Measurements from ENCODE around the gene TGM1. TPM values are rescaled to one million over a fixed set of nuclear protein-coding genes. Genes with fewer than 3 reads are reported as not detected.

TGM1 gene
- 1 to 10 TPM in 2 of 4 donors, not detected in 2; 1.6 to 3.2 TPM for total RNA-seq

DNA sequence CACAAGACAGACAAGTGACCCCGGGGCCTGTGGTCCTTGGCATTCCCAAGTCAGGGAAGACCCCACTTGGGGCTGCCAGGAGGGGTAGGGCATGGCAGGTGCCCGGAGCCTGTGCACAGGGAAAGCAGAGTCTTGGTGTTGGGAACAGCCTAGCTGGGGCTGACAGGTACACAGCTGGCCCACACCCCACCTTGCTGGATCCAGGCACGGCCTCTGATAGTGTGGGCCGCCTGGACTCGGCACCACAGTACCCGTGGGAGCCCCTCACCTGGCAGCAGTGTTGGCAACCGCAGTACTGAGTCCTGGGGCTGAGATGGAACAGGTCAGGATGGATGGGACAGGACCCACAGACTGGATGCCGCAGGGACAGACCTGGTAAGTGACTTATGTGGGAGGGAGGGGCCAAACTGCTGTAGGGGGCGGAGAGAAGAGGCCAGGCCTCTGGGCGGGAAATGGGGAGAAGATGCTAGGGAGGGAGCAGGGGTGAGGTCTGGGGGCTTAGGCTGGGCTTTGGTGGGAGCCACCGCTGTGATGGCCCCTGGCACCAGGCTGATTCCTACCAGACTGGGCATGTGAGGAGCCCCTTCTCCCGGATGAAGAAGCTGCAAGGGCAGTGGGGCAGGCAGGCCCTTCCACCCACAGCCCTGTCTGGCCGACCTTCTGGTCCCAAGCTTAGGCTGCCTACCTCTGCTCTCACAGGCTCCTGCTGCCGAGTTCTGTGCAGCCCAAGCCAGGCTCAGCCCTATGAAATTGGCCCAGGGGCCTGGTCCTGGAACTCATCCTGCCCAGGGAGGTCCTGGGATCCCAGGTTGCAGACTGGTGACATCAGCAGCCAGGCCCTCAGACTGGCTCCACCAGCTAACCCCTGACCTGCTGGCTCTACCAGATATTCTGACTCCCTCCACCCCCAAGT is at the start of gene TGM1:
Gene TGM1 (minus strand): TSS at position 357 of the 913 bp plus-strand sequence. CDS start 825 bp downstream, outside the sequence.
- no peak within 1 kb of the TSS for H3K4me3 ChIP-seq
- H3K4me1 ChIP-seq, result no peaks in the 10 kb centered on the region
- no peak for DNase-seq
- H3K9me3 ChIP-seq, result no peaks in the 10 kb centered on the region
- intact Hi-C loops (cut with DNase I; ENCODE audit: low total_unique reads), result no loop called here
- H3K36me3 ChIP-seq, result no peaks in the 10 kb centered on the region
- H3K27me3 ChIP-seq, result no peaks in the 10 kb centered on the region
- H3K27ac ChIP-seq, result no peak within 1 kb of the TSS
- no peak for TF ChIP-seq POLR2A (IDR thresholded peaks at IDR 0.05)
- TF ChIP-seq, protein P1, sequence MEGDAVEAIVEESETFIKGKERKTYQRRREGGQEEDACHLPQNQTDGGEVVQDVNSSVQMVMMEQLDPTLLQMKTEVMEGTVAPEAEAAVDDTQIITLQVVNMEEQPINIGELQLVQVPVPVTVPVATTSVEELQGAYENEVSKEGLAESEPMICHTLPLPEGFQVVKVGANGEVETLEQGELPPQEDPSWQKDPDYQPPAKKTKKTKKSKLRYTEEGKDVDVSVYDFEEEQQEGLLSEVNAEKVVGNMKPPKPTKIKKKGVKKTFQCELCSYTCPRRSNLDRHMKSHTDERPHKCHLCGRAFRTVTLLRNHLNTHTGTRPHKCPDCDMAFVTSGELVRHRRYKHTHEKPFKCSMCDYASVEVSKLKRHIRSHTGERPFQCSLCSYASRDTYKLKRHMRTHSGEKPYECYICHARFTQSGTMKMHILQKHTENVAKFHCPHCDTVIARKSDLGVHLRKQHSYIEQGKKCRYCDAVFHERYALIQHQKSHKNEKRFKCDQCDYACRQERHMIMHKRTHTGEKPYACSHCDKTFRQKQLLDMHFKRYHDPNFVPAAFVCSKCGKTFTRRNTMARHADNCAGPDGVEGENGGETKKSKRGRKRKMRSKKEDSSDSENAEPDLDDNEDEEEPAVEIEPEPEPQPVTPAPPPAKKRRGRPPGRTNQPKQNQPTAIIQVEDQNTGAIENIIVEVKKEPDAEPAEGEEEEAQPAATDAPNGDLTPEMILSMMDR (IDR thresholded peaks at IDR 0.05), result no peak

DNA sequence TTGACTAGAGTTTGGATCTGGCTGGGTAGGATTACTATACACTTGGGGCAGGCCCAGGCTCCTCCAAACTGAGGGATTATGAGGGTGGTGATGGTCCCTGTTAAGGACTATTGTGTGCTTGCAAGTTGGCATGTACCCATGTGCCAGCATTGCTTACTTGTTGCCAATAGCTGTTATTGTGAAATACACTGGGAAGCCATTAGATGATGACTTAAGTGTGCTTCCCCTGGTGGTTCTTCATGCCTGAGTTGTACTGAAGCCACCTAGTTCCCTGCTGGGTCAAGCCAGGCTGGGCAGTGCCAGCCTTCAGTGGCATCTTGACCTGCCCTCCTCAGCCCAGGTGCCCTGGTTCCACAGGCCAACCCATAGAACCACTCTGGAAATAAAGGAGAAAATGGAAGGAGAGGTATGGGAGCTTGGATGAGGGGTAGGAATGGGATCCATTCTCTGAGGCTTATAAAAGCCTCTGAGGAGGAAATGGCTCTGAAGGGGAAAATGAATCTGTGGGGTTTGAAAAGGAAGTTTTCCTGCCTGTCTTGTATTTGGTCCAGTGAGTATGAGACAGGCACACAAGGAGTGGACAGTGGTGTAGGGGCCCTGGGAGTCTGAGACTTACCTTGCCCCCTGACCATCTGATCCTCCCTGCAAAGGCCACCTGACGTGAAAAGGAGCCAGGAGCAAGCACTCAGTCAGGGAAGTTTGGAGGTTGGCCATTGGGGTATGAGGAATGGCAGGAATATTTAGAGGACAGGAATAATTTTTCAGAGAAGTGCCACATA is 49.0 kb upstream of the TGM1 start:
- Histone ChIP-seq H3K4me3 (peak overlapping the region in 1 of 2 donors; percentile 61), H3K9me3 (no peaks in the 10 kb centered on the region), H3K27me3 (no peaks in the 10 kb centered on the region), H3K27ac (peak overlapping the region; percentile 78 to 80), H3K36me3 (no peaks in the 10 kb centered on the region), H3K4me1 (peaks cover 5 to 20% of the 10 kb centered on the region in 2 donors)
- no peak for DNase-seq
- intact Hi-C loops (cut with DNase I; ENCODE audit: low total_unique reads), result no loop called here
- no peak for TF ChIP-seq POLR2A (IDR thresholded peaks at IDR 0.05)
- TF ChIP-seq, protein P1 (IDR thresholded peaks at IDR 0.05), result no peak

DNA sequence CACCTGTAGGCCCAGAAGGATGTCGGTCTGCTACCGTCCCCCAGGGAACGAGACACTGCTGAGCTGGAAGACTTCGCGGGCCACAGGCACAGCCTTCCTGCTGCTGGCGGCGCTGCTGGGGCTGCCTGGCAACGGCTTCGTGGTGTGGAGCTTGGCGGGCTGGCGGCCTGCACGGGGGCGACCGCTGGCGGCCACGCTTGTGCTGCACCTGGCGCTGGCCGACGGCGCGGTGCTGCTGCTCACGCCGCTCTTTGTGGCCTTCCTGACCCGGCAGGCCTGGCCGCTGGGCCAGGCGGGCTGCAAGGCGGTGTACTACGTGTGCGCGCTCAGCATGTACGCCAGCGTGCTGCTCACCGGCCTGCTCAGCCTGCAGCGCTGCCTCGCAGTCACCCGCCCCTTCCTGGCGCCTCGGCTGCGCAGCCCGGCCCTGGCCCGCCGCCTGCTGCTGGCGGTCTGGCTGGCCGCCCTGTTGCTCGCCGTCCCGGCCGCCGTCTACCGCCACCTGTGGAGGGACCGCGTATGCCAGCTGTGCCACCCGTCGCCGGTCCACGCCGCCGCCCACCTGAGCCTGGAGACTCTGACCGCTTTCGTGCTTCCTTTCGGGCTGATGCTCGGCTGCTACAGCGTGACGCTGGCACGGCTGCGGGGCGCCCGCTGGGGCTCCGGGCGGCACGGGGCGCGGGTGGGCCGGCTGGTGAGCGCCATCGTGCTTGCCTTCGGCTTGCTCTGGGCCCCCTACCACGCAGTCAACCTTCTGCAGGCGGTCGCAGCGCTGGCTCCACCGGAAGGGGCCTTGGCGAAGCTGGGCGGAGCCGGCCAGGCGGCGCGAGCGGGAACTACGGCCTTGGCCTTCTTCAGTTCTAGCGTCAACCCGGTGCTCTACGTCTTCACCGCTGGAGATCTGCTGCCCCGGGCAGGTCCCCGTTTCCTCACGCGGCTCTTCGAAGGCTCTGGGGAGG is 47.9 kb upstream of the TGM1 start, which contains the start of gene LTB4R:
Gene LTB4R (plus strand): TSS at position 857 of the 959 bp plus-strand sequence. CDS start 4,150 bp downstream, outside the sequence.
- peak within 1 kb of the TSS; percentile 32 to 61 for H3K4me3 ChIP-seq
- H3K9me3 ChIP-seq, result no peaks in the 10 kb centered on the region
- H3K27me3 ChIP-seq, result no peaks in the 10 kb centered on the region
- peak in 1 of 2 donors; percentile 30 for TF ChIP-seq POLR2A (IDR thresholded peaks at IDR 0.05)
- TF ChIP-seq, protein P1 (IDR thresholded peaks at IDR 0.05), result peak in 2 of 4 experiments; percentile 28 to 35
- peaks cover 5 to 11% of the 10 kb centered on the region in 2 donors for H3K4me1 ChIP-seq
- intact Hi-C loops (cut with DNase I; ENCODE audit: low total_unique reads), result no loop called here
- peak in 1 of 2 donors; percentile 73 for DNase-seq
- no peaks in the 10 kb centered on the region for H3K36me3 ChIP-seq
- H3K27ac ChIP-seq, result peak within 1 kb of the TSS; percentile 78 to 80

DNA sequence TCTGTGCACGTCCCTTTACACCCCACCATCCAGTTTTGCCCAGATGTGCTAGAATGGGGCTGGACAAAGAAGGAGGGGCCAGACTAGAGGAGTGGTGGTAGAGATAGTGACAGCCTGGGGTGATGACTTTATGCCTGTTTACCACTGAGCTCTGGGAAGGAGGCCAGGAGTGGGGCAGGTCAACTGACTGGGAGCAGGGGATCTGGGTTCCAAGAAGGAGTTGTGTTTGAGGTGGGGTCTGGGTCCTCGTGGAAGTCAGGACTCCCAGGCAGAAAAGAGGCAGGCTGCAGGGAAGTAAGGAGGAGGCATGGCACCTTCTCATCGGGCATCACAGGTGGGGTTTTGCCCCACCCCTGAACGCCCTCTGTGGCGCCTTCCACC is 47.3 kb upstream of the TGM1 start:
- peak overlapping the region in 1 of 2 donors; percentile 61 for H3K4me3 ChIP-seq
- intact Hi-C loops (cut with DNase I; ENCODE audit: low total_unique reads), result no loop called here
- TF ChIP-seq, protein P1 (IDR thresholded peaks at IDR 0.05), result no peak
- no peak for TF ChIP-seq POLR2A (IDR thresholded peaks at IDR 0.05)
- no peaks in the 10 kb centered on the region for H3K9me3 ChIP-seq
- DNase-seq, result no peak
- H3K27me3 ChIP-seq, result no peaks in the 10 kb centered on the region
- no peaks in the 10 kb centered on the region for H3K36me3 ChIP-seq
- H3K4me1 ChIP-seq, result peaks cover 5 to 11% of the 10 kb centered on the region in 2 donors
- H3K27ac ChIP-seq, result peak overlapping the region; percentile 78 to 80
